Left ventricle myocardium superior (tissue), 1 donor: ENCODE results near the gene ARID1A. TPM values are rescaled to one million over a fixed set of nuclear protein-coding genes. Genes with fewer than 3 reads are reported as not detected.
"Not testable (repeated sequence)": the region's sequence is repeated elsewhere in the genome, so short reads cannot be mapped to it uniquely, and the experiment has no call there.

Experiments used
- ATAC-seq: fragments of 200-7000 bp; cut with Tn5 transposase; one replicate; pipeline ENCODE4 v1.9.1; 2020; ENCODE audit warnings: mild to moderate bottlenecking, moderate library complexity
- DNase-seq: peaks from one replicate; pipeline ENCODE4 v3.0.0-alpha.2; 2020
- intact Hi-C: fragments of 100-400 bp; cut with micrococcal nuclease; formaldehyde crosslinking; loops from one replicate; pipeline ENCODE4 v1.11.0; 2022
- total RNA-seq: library from RNA; stranded (reverse); fragmentation: NEBNext Ultra II Directional; extraction: Animal tissue kit (Norgen Biotek cat#: 25700); gene quantifications from one replicate; pipeline ENCODE4 v1.2.1, GENCODE V29; 2021
- donor health status: DM: no; HTN: yes; CAD: no; lungs with severe emphysema.

ARID1A gene
- total RNA-seq, 1 donor from 2014 or later: 31.4 TPM

GRCh38 chr1:26696654-26697430, 1.0 kb downstream of the ARID1A start:
- ATAC-seq (no peak), DNase-seq (peak; percentile 63)
- intact Hi-C loops: no loop called here

GRCh38 chr1:26697431-26697977, 1.7 kb downstream of the ARID1A start:
- intact Hi-C loops: no loop called here
- ATAC-seq: no peak
- peak; percentile 45 for DNase-seq

- intact Hi-C loops: no loop called here
- ATAC-seq (peak; percentile 59), DNase-seq (peak; percentile 47)
Measured at GRCh38 chr1:26697978-26698849, 2.4 kb downstream of the ARID1A start.

- DNase-seq (no peak), ATAC-seq (no peak)
- intact Hi-C loops: no loop called here
Measured at GRCh38 chr1:26700711-26701110, 4.9 kb downstream of the ARID1A start.

GRCh38 chr1:26701266-26701994, 5.6 kb downstream of the ARID1A start:
- ATAC-seq (no peak), DNase-seq (no peak)
- intact Hi-C loops: no loop called here

- intact Hi-C loops: no loop called here
- ATAC-seq: no peak
Measured at GRCh38 chr1:26701995-26702679, 6.3 kb downstream of the ARID1A start.

GRCh38 chr1:26702680-26703038, 6.8 kb downstream of the ARID1A start:
- DNase-seq: no peak
- intact Hi-C loops: no loop called here
- no peak for ATAC-seq

More at GRCh38 chr1:26701995-26702679, 6.3 kb downstream of the ARID1A start:
- no peak for DNase-seq

- DNase-seq: no peak
- intact Hi-C loops: no loop called here
- ATAC-seq: no peak
Measured at GRCh38 chr1:26703478-26703877, 7.7 kb downstream of the ARID1A start.

- ATAC-seq (no peak), DNase-seq (no peak)
- intact Hi-C loops: no loop called here
Measured at GRCh38 chr1:26704629-26705028, 8.8 kb downstream of the ARID1A start.

- ATAC-seq, DNase-seq, intact Hi-C loops: not testable (repeated sequence)
Measured at GRCh38 chr1:26705227-26705626, 9.4 kb downstream of the ARID1A start.

- peak; percentile 9 for ATAC-seq
- intact Hi-C loops: no loop called here
- no peak for DNase-seq
Measured at GRCh38 chr1:26705788-26706311, 10.0 kb downstream of the ARID1A start.

- DNase-seq: no peak
- ATAC-seq: peak; percentile 33
- intact Hi-C loops: no loop called here
Measured at GRCh38 chr1:26706315-26706714, 10.5 kb downstream of the ARID1A start.

- DNase-seq (no peak), ATAC-seq (no peak)
- intact Hi-C loops: no loop called here
Measured at GRCh38 chr1:26710811-26711210, 15.0 kb downstream of the ARID1A start.

- ATAC-seq (no peak), DNase-seq (no peak)
- intact Hi-C loops: no loop called here
Measured at GRCh38 chr1:26711777-26712176, 16.0 kb downstream of the ARID1A start.

- intact Hi-C loops: no loop called here
- DNase-seq: no peak
- ATAC-seq: peak; percentile 49
Measured at GRCh38 chr1:26717017-26717491, 21.2 kb downstream of the ARID1A start.

GRCh38 chr1:26719205-26719604, 23.4 kb downstream of the ARID1A start:
- intact Hi-C loops: no loop called here
- no peak for ATAC-seq
- DNase-seq: no peak

- ATAC-seq: no peak
- intact Hi-C loops: no loop called here
- DNase-seq: no peak
Measured at GRCh38 chr1:26721669-26722355, 26.0 kb downstream of the ARID1A start.
